SIG-M5 treated with dmso at 0.1 percent for 504 hours (cell line): ENCODE measurements around the gene UBXN6.

Source experiments
- DNase-seq: peaks from one replicate; lab custom pipeline; 2025; ENCODE audit not compliant: unreplicated experiment; lab: John Stamatoyannopoulos, UW

UBXN6 gene

GRCh38 chr19:4409123-4409933 lies 48.3 kb downstream of the UBXN6 start:
- no peak for DNase-seq

DNA sequence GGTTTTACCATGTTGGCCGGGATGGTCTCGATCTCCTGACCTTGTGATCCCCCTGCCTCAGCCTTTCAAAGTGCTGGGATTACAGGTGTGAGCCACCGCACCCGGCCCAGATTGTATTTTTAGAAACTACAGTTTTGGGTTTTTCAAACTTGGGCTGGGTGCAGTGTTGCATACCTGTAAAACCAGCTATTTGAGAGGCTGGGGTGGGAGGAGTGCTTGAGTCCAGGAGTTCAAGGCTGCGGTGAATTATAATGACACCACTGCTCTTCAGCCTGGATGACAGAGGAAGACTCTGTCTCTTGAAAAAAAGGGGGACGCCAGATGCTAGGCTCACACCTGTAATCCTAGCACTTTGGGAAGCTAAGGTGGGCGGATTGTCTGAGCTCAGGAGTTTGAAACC lies 51.0 kb downstream of the UBXN6 start:
- DNase-seq, result no peak

DNA sequence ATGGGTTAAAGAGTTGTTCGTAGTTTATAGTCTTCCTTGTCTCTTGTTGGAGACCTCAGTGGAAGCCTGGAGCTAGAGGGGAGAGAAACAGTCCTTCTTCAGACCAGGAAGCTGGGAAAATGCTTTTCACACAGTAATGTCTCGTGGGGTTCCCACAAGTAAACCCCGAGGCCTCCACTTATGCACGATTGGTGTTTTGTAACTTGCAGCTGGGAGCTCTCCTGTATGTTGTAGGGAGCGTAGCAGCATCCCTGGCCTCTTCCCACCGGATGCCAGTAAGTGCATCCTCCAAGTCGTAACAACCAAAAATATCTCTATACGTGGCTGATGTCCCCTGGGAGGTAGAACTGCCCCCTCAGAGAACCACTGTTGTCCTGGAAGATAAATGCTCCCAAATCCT lies 51.6 kb downstream of the UBXN6 start:
- DNase-seq, result no peak

GRCh38 chr19:4403005-4403761 lies 54.4 kb downstream of the UBXN6 start:
- DNase-seq, result peak; percentile 27

- peak; percentile 99 for DNase-seq
Observed at GRCh38 chr19:4402171-4403004, 55.2 kb downstream of the UBXN6 start, which contains the start of gene CHAF1A. TSS of gene CHAF1A (plus strand) at chr19:4402640. CDS start at chr19:4402763, 123 bp downstream.

GRCh38 chr19:4401769-4402170 lies 55.8 kb downstream of the UBXN6 start:
- DNase-seq, result no peak

DNA sequence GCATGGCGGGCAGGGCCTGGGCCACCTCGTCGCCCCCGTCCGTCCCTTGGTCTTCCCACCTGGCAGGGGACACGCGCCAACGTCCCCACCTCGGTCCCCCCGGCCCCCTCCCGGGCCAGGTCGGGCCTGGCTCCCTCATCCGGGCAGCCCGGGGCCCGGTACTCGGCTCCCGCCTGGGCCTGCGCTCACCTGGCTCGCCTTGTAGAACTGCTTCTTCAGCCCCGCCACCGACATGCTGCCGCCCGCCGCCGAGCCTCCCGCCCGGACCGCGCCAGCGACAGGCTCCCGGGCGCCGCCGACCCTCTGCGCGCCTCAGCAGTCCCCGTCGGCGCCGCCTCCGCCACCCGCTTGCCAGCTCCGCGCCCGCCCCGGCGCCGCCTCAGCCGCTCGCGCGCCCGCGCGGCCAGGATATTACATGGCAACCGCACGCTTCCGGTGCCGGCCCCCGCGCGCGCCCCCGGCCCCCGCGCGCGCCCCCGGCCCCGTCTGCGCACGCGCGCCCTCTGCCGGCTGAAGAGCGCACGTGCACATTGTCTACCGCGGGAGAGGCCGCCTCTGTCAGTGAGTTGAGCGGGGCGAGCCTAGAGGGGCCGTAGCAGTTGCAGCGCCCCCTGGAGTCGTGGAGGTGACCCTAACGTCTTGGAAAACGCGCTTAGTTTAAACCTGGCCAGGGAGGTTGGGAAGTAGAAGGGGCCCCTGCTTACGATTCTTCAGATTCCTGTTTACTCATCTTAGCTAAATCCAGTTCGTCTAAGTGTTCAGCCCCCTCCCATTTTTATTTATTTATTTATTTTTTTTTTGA lies 57.3 kb downstream of the UBXN6 start, which contains the start of gene SH3GL1:
Gene SH3GL1, minus strand, starts transcription at position 413 of the 802 bp plus-strand sequence. Its CDS starts 179 bp downstream, at position 234.
- peak; percentile 87 for DNase-seq

GRCh38 chr19:4399812-4400134 lies 57.8 kb downstream of the UBXN6 start:
- DNase-seq, result peak; percentile 37

DNA sequence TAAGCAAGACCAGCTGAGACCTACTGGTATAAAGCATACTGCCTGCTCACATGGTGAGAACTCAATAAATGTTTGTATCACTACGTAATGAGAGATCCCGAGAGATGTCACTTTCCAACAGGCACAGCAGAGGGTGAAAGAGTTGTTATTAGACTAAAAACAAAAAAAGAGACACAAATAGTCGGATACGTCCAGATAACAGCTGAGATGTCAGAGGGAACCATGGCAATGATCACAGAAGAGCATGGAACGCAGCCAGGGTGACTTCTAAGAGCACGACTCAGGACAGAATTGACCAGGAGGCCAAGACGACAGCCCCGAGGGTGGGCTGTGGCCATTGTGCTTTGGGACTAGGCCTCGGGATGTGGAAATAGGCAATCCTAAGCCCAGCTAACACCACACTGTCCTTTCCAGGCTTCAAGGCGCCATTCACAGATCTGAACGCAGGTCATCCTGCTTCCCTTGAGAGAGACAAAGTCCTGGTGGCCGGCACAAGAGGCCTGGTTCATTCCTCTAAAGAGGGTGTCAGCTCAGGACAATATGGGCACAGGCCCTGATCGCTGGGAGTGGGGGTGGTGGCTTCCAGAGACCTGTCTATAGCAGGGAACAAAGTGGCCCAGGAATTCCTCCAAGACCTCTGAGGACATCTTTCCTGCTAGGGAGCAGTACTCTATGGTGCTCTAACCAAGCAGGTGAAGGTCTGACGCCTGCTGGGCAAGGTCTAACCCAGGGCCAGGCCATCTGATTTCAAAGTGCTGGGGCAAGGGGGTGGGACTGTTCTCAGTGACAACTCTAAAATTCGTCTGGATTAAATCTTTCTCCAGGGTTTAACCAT lies 60.4 kb downstream of the UBXN6 start:
- DNase-seq, result no peak
